Astrocyte (in vitro differentiated cells and primary cell): ENCODE measurements around the gene CELF5. TPM values are rescaled to one million over a fixed set of nuclear protein-coding genes. Genes with fewer than 3 reads are reported as not detected.

Source experiments
- DNase-seq: peaks from one replicate; pipeline ENCODE4 v3.0.0-alpha.2; 2010; ENCODE audit warnings: low read depth
- FAIRE-seq: peaks from 2 replicates; lab custom pipeline; 2011; peaks lifted over from hg19 to GRCh38; lab: Jason Lieb, UNC
- H2AFZ ChIP-seq: 2 replicates; pipeline ENCODE4 v1.6.0; 2012; ENCODE audit warnings: low read depth, low read length, inconsistent platforms
- H3K27ac ChIP-seq: 2 replicates; pipeline ENCODE4 v1.5.1; 2011; ENCODE audit warnings: low read depth, low read length, inconsistent platforms
- H3K27me3 ChIP-seq: 2 replicates; pipeline ENCODE4 v1.6.0; 2011; ENCODE audit warnings: low read length, inconsistent platforms; ENCODE audit not compliant: insufficient read depth
- H3K36me3 ChIP-seq: 2 replicates; pipeline ENCODE4 v1.5.1; 2011; ENCODE audit warnings: low read length, inconsistent platforms; ENCODE audit not compliant: insufficient read depth
- H3K4me1 ChIP-seq: 2 replicates; pipeline ENCODE4 v1.5.1; 2011; ENCODE audit warnings: low read length, inconsistent platforms; ENCODE audit not compliant: insufficient read depth
- H3K4me2 ChIP-seq: 2 replicates; pipeline ENCODE4 v1.6.0; 2012; ENCODE audit warnings: low read length, inconsistent platforms
- H3K4me3 ChIP-seq: 2 replicates; pipeline ENCODE4 v1.5.1; 2011; ENCODE audit warnings: low read depth, mild to moderate bottlenecking, low read length, inconsistent platforms; ENCODE audit not compliant: insufficient read depth
- H3K79me2 ChIP-seq: 2 replicates; pipeline ENCODE4 v1.6.0; 2012; ENCODE audit warnings: mild to moderate bottlenecking, low read length, inconsistent platforms; ENCODE audit not compliant: insufficient read depth
- H3K9ac ChIP-seq: 2 replicates; pipeline ENCODE4 v1.6.0; 2012; ENCODE audit warnings: mild to moderate bottlenecking, low read length, inconsistent platforms
- H3K9me3 ChIP-seq: 2 replicates; pipeline ENCODE4 v1.5.1; 2012; ENCODE audit warnings: low read depth, mild to moderate bottlenecking, low read length, inconsistent platforms; ENCODE audit not compliant: insufficient read depth
- H4K20me1 ChIP-seq: 2 replicates; pipeline ENCODE4 v1.6.0; 2012; ENCODE audit warnings: low read length, inconsistent platforms; ENCODE audit not compliant: insufficient read depth
- H3K27ac Mint-ChIP-seq: one replicate; pipeline ENCODE4 v1.8.0; 2021; ENCODE audit warnings: mild to moderate bottlenecking, mixed read lengths; ENCODE audit not compliant: unreplicated experiment
- H3K27me3 Mint-ChIP-seq: one replicate; pipeline ENCODE4 v1.8.0; 2021; ENCODE audit warnings: low read depth, mixed read lengths; ENCODE audit not compliant: unreplicated experiment
- H3K36me3 Mint-ChIP-seq: one replicate; pipeline ENCODE4 v1.8.0; 2021; ENCODE audit warnings: low read depth, mixed read lengths; ENCODE audit not compliant: unreplicated experiment
- H3K4me1 Mint-ChIP-seq: one replicate; pipeline ENCODE4 v1.8.0; 2021; ENCODE audit warnings: low read depth, mixed read lengths; ENCODE audit not compliant: unreplicated experiment
- H3K4me3 Mint-ChIP-seq: one replicate; pipeline ENCODE4 v1.8.0; 2021; ENCODE audit warnings: mild to moderate bottlenecking, moderate library complexity, mixed read lengths; ENCODE audit not compliant: unreplicated experiment
- H3K9me3 Mint-ChIP-seq: one replicate; pipeline ENCODE4 v1.8.0; 2021; ENCODE audit warnings: mild to moderate bottlenecking, mixed read lengths; ENCODE audit not compliant: unreplicated experiment
- EZH2 ChIP-seq: IDR thresholded peaks from 2 replicates; pipeline ENCODE4 v1.6.1; 2012; ENCODE audit warnings: mild to moderate bottlenecking, low read length, inconsistent platforms; ENCODE audit not compliant: insufficient read depth
- total RNA-seq: library from RNA; stranded (reverse); gene quantifications from 2 replicates; pipeline ENCODE4 v1.2.1, GENCODE V29; 2021
- TF ChIP-seq, protein P1 (sequence below): IDR thresholded peaks from 2 replicates; pipeline ENCODE4 v1.5.1; 2011; ENCODE audit warnings: low read depth, mild to moderate bottlenecking, inconsistent platforms, low read length, moderate library complexity; ENCODE audit not compliant: insufficient read depth

CELF5 gene
- total RNA-seq, 1 donor from 2014 or later, result 1.2 TPM

DNA sequence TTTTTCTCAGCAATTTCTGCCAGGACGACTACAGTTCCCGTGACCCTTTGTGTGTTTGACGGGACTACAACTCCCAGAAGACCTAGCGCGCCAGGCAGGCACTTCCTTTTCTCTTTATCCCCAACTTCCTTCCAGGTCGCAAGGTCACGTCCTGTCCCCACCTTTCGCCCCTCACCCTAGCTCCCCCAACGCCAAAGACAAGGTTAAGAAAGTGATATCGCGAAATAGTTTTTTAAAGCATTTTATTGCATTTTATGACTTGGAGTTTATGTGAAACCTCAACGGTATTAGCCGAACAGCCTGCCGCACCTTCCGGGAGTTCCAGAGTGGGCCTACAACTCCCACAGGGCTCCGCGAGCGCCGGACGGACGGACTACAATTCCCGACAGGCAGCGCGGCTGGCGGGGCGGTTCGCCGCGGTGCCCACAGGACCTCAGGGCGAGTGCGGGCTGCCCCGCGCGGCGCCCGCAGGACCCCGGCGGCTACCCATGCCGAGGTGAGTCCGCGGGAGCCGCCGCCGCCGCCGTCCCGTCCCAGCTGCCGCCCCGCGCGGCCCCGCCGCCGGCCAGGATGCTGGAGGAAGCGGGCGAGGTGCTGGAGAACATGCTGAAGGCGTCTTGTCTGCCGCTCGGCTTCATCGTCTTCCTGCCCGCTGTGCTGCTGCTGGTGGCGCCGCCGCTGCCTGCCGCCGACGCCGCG, 38.9 kb upstream of the CELF5 start, which contains the start of gene NCLN:
NCLN (plus strand) TSS at position 470 of the 699 bp plus-strand sequence; CDS start at position 571, 101 bp downstream.
- H3K79me2 ChIP-seq, result peaks cover 49% of the 10 kb centered on the region
- H3K9me3 ChIP-seq, result no peaks in the 10 kb centered on the region
- H3K36me3 ChIP-seq, result no peaks in the 10 kb centered on the region
- FAIRE-seq (peak; percentile 86), DNase-seq (peak; percentile 85)
- peaks cover 8% of the 10 kb centered on the region for H3K4me1 ChIP-seq
- peak within 1 kb of the TSS; percentile 89 for H3K9ac ChIP-seq
- peak within 1 kb of the TSS; percentile 89 for H2AFZ ChIP-seq
- H3K4me2 ChIP-seq, result peak within 1 kb of the TSS; percentile 95
- Mint-ChIP-seq H3K4me1 (peaks cover 12% of the 10 kb centered on the region), H3K36me3 (peaks cover 2% of the 10 kb centered on the region), H3K27ac (peak within 1 kb of the TSS; percentile 91), H3K9me3 (no peaks in the 10 kb centered on the region), H3K4me3 (peak within 1 kb of the TSS; percentile 98), H3K27me3 (no peaks in the 10 kb centered on the region)
- no peak for TF ChIP-seq EZH2
- TF ChIP-seq, protein P1, sequence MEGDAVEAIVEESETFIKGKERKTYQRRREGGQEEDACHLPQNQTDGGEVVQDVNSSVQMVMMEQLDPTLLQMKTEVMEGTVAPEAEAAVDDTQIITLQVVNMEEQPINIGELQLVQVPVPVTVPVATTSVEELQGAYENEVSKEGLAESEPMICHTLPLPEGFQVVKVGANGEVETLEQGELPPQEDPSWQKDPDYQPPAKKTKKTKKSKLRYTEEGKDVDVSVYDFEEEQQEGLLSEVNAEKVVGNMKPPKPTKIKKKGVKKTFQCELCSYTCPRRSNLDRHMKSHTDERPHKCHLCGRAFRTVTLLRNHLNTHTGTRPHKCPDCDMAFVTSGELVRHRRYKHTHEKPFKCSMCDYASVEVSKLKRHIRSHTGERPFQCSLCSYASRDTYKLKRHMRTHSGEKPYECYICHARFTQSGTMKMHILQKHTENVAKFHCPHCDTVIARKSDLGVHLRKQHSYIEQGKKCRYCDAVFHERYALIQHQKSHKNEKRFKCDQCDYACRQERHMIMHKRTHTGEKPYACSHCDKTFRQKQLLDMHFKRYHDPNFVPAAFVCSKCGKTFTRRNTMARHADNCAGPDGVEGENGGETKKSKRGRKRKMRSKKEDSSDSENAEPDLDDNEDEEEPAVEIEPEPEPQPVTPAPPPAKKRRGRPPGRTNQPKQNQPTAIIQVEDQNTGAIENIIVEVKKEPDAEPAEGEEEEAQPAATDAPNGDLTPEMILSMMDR, result no peak
- peak within 1 kb of the TSS; percentile 74 for H3K4me3 ChIP-seq
- no peaks in the 10 kb centered on the region for H3K27me3 ChIP-seq
- H4K20me1 ChIP-seq, result peaks cover 37% of the 10 kb centered on the region
- peak within 1 kb of the TSS; percentile 62 for H3K27ac ChIP-seq

DNA sequence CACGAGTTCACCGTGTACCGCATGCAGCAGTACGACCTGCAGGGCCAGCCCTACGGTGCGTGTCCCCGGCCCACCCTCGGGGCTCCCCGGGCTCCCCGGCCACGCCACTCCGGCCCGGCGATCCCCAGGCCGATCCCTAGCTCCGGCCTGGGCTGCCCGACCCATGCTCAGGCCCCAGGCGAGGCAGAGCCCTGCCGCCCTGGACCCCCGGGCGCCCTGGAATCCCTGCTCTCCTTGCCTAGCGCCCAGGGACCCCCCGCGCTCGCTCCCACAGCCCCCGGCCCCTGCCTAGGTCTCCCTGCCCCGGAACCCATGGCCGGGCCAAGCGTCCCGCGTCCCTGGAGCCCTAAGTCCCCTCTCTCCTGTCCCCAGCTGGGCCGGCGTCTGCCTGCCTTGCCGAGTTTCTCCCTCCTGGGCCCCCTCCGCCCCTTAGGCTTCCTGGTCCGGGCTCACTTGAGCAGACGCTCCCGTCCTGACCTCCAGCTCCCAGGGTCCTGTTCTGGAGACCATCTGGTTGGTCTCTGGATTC, 38.2 kb upstream of the CELF5 start:
- Histone ChIP-seq H3K4me2 (peak overlapping the region; percentile 95), H4K20me1 (peaks cover 38% of the 10 kb centered on the region), H3K9ac (peak overlapping the region; percentile 89), H3K9me3 (no peaks in the 10 kb centered on the region), H3K4me3 (peak overlapping the region; percentile 74), H2AFZ (peak overlapping the region; percentile 89), H3K36me3 (no peaks in the 10 kb centered on the region), H3K79me2 (peaks cover 55% of the 10 kb centered on the region), H3K4me1 (peaks cover 8% of the 10 kb centered on the region), H3K27me3 (no peaks in the 10 kb centered on the region), H3K27ac (peak overlapping the region; percentile 62)
- peak; percentile 12 for DNase-seq
- peaks cover 12% of the 10 kb centered on the region for H3K4me1 Mint-ChIP-seq
- peaks cover 1% of the 10 kb centered on the region for H3K9me3 Mint-ChIP-seq
- H3K27me3 Mint-ChIP-seq, result no peaks in the 10 kb centered on the region
- peaks cover 2% of the 10 kb centered on the region for H3K36me3 Mint-ChIP-seq
- TF ChIP-seq, protein P1, result no peak
- peak overlapping the region; percentile 87 for H3K27ac Mint-ChIP-seq
- FAIRE-seq, result no peak
- peak overlapping the region; percentile 98 for H3K4me3 Mint-ChIP-seq
